ENCODE results near the gene ZNF483. TPM values are rescaled to one million over a fixed set of nuclear protein-coding genes. Genes with fewer than 3 reads are reported as not detected.
A peak's percentile ranks its signal among the peaks of the same experiment; 100 is the strongest.

The ZNF483 gene
- total and polyA plus RNA-seq, 9 of the 15 experiments (the other 6 are each of a cell fraction or from before 2014, with no cell fraction given): 0.04 to 1.0 (median 0.38) TPM

DNA sequence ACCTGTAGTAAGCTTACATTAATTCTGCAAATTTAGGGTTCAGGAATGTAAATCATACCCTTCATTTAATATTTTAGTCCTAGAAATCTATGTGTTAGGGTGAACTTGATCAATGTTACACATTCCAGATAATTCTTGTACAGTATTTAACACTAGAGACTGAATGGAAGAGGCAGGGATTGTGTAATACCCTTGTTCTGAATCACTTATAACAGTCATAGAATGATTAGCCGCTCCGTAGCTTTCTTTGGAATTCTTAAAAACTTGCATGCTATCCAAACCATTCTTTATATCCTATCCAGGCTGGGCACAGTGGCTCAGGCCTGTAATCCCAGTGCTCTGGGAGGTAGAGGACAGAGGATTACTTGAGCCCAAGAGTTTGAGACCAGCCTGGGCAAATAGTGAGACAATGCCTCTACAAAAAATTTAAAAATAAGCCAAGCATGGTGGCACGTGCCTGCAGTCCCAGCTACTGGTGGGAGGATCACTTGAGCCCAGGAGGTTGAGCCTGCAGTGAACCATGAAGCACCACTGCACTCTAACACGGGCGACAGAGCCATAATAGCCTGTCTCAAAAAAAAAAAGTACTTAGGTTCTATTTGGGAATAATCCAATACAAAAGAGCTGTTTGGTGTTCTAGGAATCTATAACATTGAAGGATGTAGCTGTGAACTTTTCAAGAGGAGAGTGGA lies 8.3 kb downstream of the ZNF483 start:
- Histone ChIP-seq H3K4me3 (no peak overlapping the region), H3K9me1 (ENCODE audit: control insufficient read depth, insufficient read depth, low read length) (no peaks in the 10 kb centered on the region), H3K9ac (ENCODE audit: insufficient read depth in 1 of 2, low read depth in 2 of 2, low read length in 2 of 2) (no peak overlapping the region), H3K27ac (ENCODE audit: extremely low read depth, low read depth, low read length) (no peak overlapping the region), H2AFZ (ENCODE audit: low read depth, low read length) (no peak overlapping the region), H3K79me2 (ENCODE audit: control insufficient read depth, insufficient read depth, low read length) (no peaks in the 10 kb centered on the region), H4K20me1 (replicated peaks; ENCODE audit: control insufficient read depth, insufficient read depth, low read length) (no peaks in the 10 kb centered on the region), H3K4me2 (ENCODE audit: insufficient read depth, low read length) (no peak overlapping the region), H3K4me1 (replicated peaks in 1 of 2; ENCODE audit: control insufficient read depth in 2 of 2, insufficient read depth in 2 of 2, low read length in 2 of 2) (no peaks in the 10 kb centered on the region), H3K27me3 (ENCODE audit: control insufficient read depth in 2 of 2, insufficient read depth in 2 of 2, low read length in 2 of 2) (peaks cover 5 to 14% of the 10 kb centered on the region in 2 experiments; a peak in 4 of 5 replicates), H3K36me3 (ENCODE audit: control insufficient read depth, insufficient read depth, low read length) (no peaks in the 10 kb centered on the region), H3K9me3 (replicated peaks; ENCODE audit: control insufficient read depth, insufficient read depth, low read depth, low read length) (no peaks in the 10 kb centered on the region; the same call in 1 of the 2 replicates)
- DNase-seq (ENCODE audit: extremely low read depth in 1 of 4, low spot score in 3 of 4) (no peak), ATAC-seq (no peak), FAIRE-seq (peak; percentile 23)
- TF ChIP-seq TAF9B (IDR thresholded peaks at IDR 0.05; ENCODE audit: partially characterized antibody): no peak
- WGBS (ENCODE audit: insufficient coverage, low coverage, missing lambda C conversion rate): 1% methylated on average over 5 of the region's 5 CpGs
- in situ Hi-C loops (cut with MboI): no loop called here
- ChIA-PET POLR2A (interaction anchor here (0.6 kb wide), 1 partner anchor 81 kb away, joined by 5 read pairs; no protein-coding TSS in a partner anchor), CTCF (ENCODE audit: low intra/inter-chr PET ratio) (no interaction called here)
- intact Hi-C loops (cut with micrococcal nuclease): no loop called here
- BruUV-seq (replicated peaks): no TSS peak

DNA sequence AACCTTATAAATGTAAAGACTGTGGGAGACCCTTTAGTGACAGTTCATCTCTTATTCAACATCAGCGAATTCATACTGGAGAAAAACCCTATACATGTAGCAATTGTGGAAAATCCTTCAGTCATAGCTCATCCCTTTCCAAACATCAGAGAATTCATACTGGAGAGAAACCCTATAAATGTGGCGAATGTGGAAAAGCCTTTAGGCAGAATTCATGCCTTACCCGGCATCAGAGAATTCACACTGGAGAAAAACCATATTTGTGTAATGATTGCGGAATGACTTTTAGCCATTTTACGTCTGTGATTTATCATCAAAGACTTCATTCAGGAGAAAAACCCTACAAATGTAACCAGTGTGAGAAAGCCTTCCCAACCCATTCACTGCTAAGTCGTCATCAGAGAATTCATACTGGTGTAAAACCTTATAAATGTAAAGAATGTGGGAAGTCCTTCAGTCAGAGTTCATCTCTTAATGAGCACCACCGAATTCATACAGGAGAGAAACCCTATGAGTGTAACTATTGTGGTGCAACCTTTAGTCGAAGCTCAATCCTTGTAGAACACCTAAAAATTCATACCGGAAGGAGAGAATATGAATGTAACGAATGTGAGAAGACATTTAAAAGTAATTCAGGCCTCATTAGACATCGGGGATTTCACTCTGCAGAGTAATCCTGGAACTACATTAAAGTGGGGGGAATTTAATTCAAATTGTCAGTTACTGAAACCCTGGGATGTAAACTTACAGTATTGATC lies 17.7 kb downstream of the ZNF483 start:
- TF ChIP-seq ZNF274 (IDR thresholded peaks at IDR 0.05; ENCODE audit: borderline replicate concordance, low read depth, low read length): peak; percentile 98
- TF ChIP-seq TRIM28 (IDR thresholded peaks at IDR 0.05): peak; percentile 89; the same call in 1 of the 2 replicates
- no peak for TF ChIP-seq RBM39 (optimal IDR thresholded peaks at IDR 0.05; ENCODE audit: low read depth, low read length)
- under 1% methylated on average over 11 of the region's 11 CpGs for WGBS (ENCODE audit: insufficient coverage, low coverage, missing lambda C conversion rate)
- in situ Hi-C loops (cut with MboI) (no loop called here), intact Hi-C loops (cut with micrococcal nuclease) (no loop called here)
- no peak overlapping the region for H3K4me3 ChIP-seq
- H3K9me1 ChIP-seq (ENCODE audit: control insufficient read depth, insufficient read depth, low read length): no peaks in the 10 kb centered on the region
- no peak for FAIRE-seq
- no TSS peak for BruUV-seq (replicated peaks)
- CTCF ChIA-PET (ENCODE audit: low intra/inter-chr PET ratio): no interaction called here
- no peak overlapping the region for H2AFZ ChIP-seq (ENCODE audit: low read depth, low read length)
- no peaks in the 10 kb centered on the region for H3K4me1 ChIP-seq (replicated peaks in 1 of 2; ENCODE audit: control insufficient read depth in 2 of 2, insufficient read depth in 2 of 2, low read length in 2 of 2)
- no peak for DNase-seq (ENCODE audit: extremely low read depth in 1 of 4, low spot score in 3 of 4)
- ATAC-seq: no peak
- peaks cover 10% of the 10 kb centered on the region; the same call in 1 of the 2 replicates for H3K9me3 ChIP-seq (replicated peaks; ENCODE audit: control insufficient read depth, insufficient read depth, low read depth, low read length)
- H4K20me1 ChIP-seq (replicated peaks; ENCODE audit: control insufficient read depth, insufficient read depth, low read length): no peaks in the 10 kb centered on the region
- POLR2A ChIA-PET: interaction anchor here (0.7 kb wide), 1 partner anchor 81 kb away, joined by 4 read pairs; no protein-coding TSS in a partner anchor
- no peak overlapping the region for H3K27ac ChIP-seq (ENCODE audit: extremely low read depth, low read depth, low read length)
- no peaks in the 10 kb centered on the region for H3K79me2 ChIP-seq (ENCODE audit: control insufficient read depth, insufficient read depth, low read length)
- H3K36me3 ChIP-seq (ENCODE audit: control insufficient read depth, insufficient read depth, low read length): no peaks in the 10 kb centered on the region
- no peak overlapping the region for H3K4me2 ChIP-seq (ENCODE audit: insufficient read depth, low read length)
- no peaks in the 10 kb centered on the region for H3K27me3 ChIP-seq (ENCODE audit: control insufficient read depth in 2 of 2, insufficient read depth in 2 of 2, low read length in 2 of 2)
- no peak overlapping the region for H3K9ac ChIP-seq (ENCODE audit: insufficient read depth in 1 of 2, low read depth in 2 of 2, low read length in 2 of 2)

Measured in K562 (cell line).